Lower leg skin (tissue), 4 donors: ENCODE measurements around the gene METTL26. TPM values are rescaled to one million over a fixed set of nuclear protein-coding genes. Genes with fewer than 3 reads are reported as not detected.

Source experiments
- DNase-seq, 2 donors: peaks; one replicate each; pipeline ENCODE4 v3.0.0-alpha.2; 2019; ENCODE audit warnings: low spot score in 2 of 2
- H3K4me3 ChIP-seq: fragments of 200-600 bp; sonication (generic); 2 replicates; pipeline ENCODE4 v1.5.1; 2017; ENCODE audit warnings: mild to moderate bottlenecking, low read depth; ENCODE audit not compliant: poor library complexity, severe bottlenecking
- CTCF ChIP-seq, 3 donors: fragments of 450-650 bp; IDR thresholded peaks; one replicate each; pipeline ENCODE4 v1.5.1; 2016; ENCODE audit warnings: antibody characterized with exemption in 3 of 3, mild to moderate bottlenecking in 3 of 3, moderate library complexity in 2 of 3
- POLR2A ChIP-seq, 2 donors: fragments of 450-650 bp; IDR thresholded peaks; one replicate each; pipeline ENCODE4 v1.6.1; 2016 to 2017; ENCODE audit warnings: antibody characterized with exemption in 2 of 2, mild to moderate bottlenecking in 1 of 2, moderate library complexity in 1 of 2
- WGBS, 2 donors: methylation state at CpG; one replicate each; pipeline ENCODE4 v1.1.5; 2018; 5-methylcytosine and 5-hydroxymethylcytosine counted together
- intact Hi-C: fragments of 100-400 bp; cut with DNase I; formaldehyde crosslinking; loops from one replicate; pipeline ENCODE4 v1.15.0; 2023; ENCODE audit warnings: low total_unique reads
- total RNA-seq, 4 donors: library from RNA; depleted of rRNA; stranded (reverse); fragments of >200 nt; gene quantifications; one replicate each; pipeline ENCODE4 v1.1.0, GENCODE V29; 2016

The METTL26 gene
- total RNA-seq, 4 donors from 2014 or later, result 108 to 161 (median 111) TPM

DNA sequence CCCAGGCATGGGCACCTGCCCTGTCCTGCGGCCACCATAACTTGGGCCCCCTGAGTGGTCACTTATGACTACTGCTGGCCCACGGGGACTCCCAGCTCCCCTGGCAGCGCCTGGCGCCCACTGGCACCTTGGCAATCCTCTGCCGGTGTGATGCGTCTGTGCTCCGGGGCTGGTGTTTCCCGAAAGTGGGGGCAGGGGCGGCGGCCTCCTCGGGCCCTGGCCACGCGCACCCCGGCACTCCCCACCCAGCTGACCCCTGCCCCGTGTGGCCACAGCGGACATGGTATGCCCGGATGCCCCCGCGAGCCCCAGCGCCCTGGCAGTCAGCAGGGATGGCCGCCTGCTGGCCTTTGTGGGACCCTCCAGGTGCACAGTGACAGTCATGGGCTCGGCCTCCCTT, 21.4 kb upstream of the METTL26 start:
- H3K4me3 ChIP-seq, result no peak overlapping the region
- TF ChIP-seq CTCF (IDR thresholded peaks at IDR 0.05), result no peak
- no peak for TF ChIP-seq POLR2A (IDR thresholded peaks at IDR 0.05)
- intact Hi-C loops, result no loop called here
- WGBS, 2 donors, result 96% methylated on average over 8 to 15 of the region's 22 CpGs
- DNase-seq, result no peak

- 92% methylated on average over 12 of the region's 12 CpGs for WGBS, 2 donors
- intact Hi-C loops, result no loop called here
- no peak for DNase-seq
- TF ChIP-seq CTCF (IDR thresholded peaks at IDR 0.05), result no peak
- no peak for TF ChIP-seq POLR2A (IDR thresholded peaks at IDR 0.05)
- H3K4me3 ChIP-seq, result no peak overlapping the region
These were observed 17.9 kb upstream of the METTL26 start for GRCh38 chr16:654034-654433.

DNA sequence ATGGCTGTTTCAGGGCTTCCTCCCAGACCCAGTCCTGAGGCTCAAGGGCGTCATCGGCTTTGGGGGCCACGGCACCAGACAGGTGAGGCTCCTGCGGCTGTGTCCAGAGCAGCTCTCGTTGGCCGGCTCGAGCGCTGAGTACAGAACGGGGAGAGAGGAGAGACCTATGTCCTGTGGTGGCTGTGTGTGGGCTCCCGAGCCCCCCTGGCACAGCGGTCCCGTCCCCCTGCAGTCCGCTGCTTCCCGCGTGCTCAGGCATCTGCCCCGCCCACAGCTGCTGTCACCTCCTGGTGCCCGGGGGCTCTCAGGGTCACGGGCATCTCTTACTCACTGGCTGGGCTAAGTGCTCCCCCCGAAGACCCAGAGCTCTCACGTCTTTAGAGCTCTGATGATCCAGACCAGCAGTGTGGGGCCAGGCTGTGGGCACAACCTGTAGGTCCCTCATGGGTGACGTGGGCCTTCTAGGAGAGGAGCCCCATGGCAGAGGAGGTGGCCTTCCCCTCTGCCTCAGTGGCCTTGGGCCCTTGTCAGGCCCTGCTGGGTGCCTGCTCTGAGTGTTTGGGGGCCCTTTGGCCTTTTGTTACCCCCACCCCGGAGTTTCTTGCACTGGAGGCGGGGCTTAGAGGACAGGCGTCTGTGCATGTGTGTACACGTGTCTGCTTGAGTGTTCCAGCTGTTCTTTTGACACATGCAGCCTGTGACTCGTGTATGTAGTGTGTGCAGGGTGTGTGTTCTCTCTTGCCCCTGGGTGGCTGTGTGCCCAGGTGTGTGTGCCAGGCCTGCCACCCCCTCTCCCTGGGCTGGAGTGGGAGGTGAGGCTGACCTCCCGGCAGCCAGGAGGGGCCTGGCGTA, 16.6 kb upstream of the METTL26 start:
- intact Hi-C loops, result no loop called here
- no peak overlapping the region for H3K4me3 ChIP-seq
- WGBS, 2 donors, result 76 to 77% methylated on average over 16 to 23 of the region's 28 CpGs
- TF ChIP-seq CTCF (IDR thresholded peaks at IDR 0.05), result no peak
- DNase-seq, result no peak

DNA sequence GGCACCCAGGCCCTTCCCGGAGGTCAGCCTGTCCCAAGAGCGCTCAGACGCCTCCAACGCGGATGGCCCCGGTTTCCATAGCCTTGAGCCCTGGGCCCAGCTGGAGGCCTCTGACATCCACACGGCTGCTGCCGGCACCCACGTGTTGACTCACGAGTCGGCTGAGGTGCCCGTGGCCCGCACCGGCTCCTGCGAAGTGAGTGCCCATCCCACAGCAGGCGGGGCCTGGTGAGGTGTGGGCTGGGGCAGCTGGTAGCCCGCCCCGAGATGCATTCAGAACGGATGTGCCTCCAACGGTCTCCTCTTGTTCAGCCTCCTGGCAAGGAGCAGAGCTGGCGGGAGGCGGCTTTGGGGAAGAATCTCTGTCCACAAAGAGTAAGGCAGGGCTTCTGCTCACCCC, 15.7 kb upstream of the METTL26 start:
- intact Hi-C loops, result no loop called here
- TF ChIP-seq POLR2A (IDR thresholded peaks at IDR 0.05) (no peak), CTCF (IDR thresholded peaks at IDR 0.05) (no peak)
- no peak overlapping the region for H3K4me3 ChIP-seq
- WGBS, 2 donors, result 81 to 93% methylated on average over 6 to 20 of the region's 22 CpGs
- DNase-seq, result no peak

- 0 to 2% methylated on average over 7 to 38 of the region's 44 CpGs for whole genome bisulfite sequencing, 2 donors
- intact Hi-C loops, result no loop called here
- TF ChIP-seq CTCF (IDR thresholded peaks at IDR 0.05), result no peak
- no peak for TF ChIP-seq POLR2A (IDR thresholded peaks at IDR 0.05)
- DNase-seq, result no peak
- peak overlapping the region; percentile 59 for H3K4me3 ChIP-seq
These were observed 13.5 kb upstream of the METTL26 start for GRCh38 chr16:649631-650030.
